22Rv1 (cell line): Measurements from ENCODE around the gene KRT23.

Experiments used
- H3K27ac ChIP-seq: fragments of 450-650 bp; 2 replicates; pipeline ENCODE4 v1.5.1; 2017
- ZFX ChIP-seq: fragments of 450-650 bp; IDR thresholded peaks from 2 replicates; pipeline ENCODE4 v1.6.1; 2017; ENCODE audit warnings: antibody characterized with exemption, borderline replicate concordance
- TF ChIP-seq, protein P1 (sequence below): fragments of 450-650 bp; IDR thresholded peaks from 2 replicates; pipeline ENCODE4 v1.5.1; 2017; ENCODE audit warnings: mild to moderate bottlenecking

Gene KRT23

DNA sequence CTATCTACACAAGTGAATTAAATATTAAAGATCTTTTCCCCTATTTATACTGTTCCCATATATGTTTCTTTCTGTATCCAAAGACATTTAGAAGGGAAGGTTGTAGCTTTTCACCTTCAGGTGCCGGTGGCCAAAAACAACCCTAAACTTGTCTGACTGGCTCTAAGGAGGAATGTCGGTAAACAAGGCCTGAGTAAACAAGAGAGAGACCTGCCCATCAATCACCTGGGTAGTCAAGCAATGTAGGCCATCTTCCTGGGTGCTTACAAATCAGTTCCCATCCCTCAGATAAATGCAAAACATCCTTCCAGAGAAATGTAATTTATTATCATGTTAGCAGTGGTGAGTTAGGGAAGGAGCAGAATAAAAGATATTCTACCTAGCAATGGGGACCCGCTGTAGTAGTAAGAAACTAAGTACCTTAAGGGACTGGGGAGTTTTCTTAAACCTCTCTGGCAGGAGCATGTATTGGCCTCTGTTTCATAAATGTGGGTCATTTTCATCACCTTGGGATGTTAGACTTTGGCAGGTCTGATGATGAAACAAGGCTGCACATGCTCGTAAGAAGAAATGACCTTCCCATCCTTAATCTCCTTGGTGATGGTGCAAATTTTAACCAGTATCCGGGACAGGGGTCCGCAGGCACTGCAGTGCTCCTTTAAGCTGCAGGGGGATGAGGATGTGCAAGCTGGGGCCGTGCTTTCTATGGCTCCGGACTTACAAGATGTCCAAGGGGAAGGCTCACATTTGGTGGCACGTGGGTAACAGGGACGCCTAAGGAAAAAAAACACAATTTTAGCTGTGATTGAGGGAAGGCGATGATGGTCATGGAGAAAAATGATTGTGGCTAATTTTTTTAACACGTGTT lies 20.9 kb upstream of the KRT23 start:
- peak overlapping the region; percentile 62 for H3K27ac ChIP-seq
- no peak for TF ChIP-seq ZFX
- TF ChIP-seq, protein P1, sequence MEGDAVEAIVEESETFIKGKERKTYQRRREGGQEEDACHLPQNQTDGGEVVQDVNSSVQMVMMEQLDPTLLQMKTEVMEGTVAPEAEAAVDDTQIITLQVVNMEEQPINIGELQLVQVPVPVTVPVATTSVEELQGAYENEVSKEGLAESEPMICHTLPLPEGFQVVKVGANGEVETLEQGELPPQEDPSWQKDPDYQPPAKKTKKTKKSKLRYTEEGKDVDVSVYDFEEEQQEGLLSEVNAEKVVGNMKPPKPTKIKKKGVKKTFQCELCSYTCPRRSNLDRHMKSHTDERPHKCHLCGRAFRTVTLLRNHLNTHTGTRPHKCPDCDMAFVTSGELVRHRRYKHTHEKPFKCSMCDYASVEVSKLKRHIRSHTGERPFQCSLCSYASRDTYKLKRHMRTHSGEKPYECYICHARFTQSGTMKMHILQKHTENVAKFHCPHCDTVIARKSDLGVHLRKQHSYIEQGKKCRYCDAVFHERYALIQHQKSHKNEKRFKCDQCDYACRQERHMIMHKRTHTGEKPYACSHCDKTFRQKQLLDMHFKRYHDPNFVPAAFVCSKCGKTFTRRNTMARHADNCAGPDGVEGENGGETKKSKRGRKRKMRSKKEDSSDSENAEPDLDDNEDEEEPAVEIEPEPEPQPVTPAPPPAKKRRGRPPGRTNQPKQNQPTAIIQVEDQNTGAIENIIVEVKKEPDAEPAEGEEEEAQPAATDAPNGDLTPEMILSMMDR: no peak

DNA sequence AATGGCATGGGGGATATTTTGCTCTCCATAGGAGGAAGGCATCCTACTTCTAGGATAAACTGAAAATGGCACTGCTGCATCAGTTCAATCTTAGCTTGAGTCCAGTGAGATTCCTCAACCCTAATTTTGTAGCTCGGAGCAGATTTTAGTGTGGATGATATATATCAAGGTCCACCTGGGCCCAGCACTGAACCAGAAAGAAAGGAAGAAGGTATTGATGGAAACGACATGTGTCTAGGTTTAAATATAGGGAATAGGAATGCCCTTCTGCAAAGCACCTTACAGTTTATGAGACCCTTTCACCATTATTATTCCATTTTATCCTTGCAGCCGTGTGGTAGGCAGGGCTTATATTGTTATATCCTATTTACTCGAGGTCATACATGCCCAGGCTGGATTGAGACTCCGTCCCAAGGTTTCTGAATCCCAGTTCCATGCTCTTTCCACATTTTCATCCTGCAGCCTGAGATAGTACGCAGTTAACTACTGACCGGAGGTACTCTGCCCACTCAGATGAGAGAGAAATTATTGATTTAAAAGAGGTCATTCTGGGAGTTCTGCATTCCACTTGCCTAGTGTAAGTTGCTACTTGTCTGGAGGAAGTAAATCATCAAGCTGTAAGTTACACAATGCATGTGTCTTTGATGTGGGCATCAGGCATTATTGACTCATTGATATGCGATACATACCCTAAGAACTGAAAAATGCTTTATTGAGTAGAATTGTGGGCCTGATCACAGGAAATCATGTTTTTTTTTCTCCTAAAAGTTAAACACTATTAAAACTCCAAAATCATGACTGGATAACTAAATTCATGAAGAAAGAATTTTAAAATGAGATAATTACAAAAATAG lies 19.2 kb upstream of the KRT23 start:
- H3K27ac ChIP-seq: no peak overlapping the region
- TF ChIP-seq, protein P1: no peak
- TF ChIP-seq ZFX: no peak

DNA sequence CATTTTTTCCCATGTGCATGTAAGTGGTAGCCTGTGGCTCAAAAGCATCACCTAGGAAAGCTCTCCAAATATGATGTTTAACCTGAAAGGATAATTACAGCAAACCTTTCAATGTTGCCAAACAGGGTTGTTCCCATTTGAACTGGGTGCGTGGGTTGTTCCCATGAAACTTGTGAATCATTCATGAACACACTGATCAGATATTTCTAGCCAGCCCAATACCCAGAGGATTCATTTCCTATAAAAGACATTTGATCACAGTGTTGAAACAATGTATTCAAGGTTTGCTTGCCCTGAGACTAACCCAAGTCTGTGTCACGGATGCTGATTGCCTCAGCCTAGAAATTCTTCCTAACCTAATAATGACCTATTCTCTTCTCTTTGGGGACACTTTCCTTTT lies 16.4 kb upstream of the KRT23 start:
- no peak for TF ChIP-seq ZFX
- TF ChIP-seq, protein P1: no peak
- no peak overlapping the region for H3K27ac ChIP-seq

- H3K27ac ChIP-seq: no peak overlapping the region
- TF ChIP-seq ZFX: no peak
- TF ChIP-seq, protein P1: no peak
These were observed 15.2 kb upstream of the KRT23 start for GRCh38 chr17:40952661-40953060.

GRCh38 chr17:40952154-40952553 lies 14.7 kb upstream of the KRT23 start:
- H3K27ac ChIP-seq: no peak overlapping the region
- TF ChIP-seq, protein P1: no peak
- TF ChIP-seq ZFX: no peak

DNA sequence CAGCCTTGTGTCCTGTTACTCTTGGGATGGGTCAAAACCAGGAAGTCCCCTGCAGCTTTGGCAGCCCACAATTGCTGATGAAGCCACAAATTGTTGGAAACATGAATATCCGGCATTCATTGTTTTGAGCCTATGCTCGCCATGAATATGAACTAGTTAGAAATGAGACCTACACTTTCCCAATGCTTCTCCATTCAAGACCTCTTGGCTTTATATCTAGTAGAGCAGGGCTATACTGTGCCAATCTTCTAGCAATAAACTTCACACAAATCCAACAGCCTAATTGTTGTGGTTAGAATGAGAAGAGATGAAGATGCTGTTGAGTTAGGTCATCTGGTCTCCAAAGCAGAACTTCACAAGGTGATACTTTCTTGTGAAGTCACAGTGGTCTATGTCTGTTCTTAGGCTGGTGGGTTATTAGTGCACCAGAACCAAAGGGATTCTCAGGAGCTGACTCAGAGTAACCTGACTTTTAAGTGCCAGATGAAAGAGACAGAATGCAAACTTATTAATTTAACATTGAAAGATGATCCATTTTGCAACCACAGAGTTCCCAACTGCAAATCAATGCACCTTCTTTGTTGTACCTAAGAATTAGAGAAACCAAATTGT lies 13.7 kb upstream of the KRT23 start:
- no peak for TF ChIP-seq ZFX
- TF ChIP-seq, protein P1: no peak
- no peak overlapping the region for H3K27ac ChIP-seq

DNA sequence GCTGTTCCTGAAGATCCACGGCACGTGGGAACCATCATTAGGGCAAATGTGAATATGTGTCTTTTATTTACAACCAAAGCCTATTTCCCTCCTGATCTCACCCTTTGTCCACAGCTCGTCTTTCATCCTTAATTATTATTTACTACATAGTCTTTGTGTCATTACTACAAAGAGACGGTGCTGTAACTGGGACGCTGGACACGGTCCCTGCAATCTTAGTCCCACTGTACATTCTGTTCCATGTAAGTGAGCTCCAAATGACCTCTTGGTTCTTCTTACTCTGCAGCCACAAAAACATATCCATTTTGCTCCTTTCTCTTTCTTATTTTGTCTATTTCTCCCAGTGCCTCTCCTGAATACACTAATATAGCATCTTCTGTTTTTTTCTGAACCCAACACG lies 12.7 kb upstream of the KRT23 start:
- no peak overlapping the region for H3K27ac ChIP-seq
- no peak for TF ChIP-seq ZFX
- TF ChIP-seq, protein P1: no peak
